Measurements from ENCODE around the gene HOXC6. TPM values are rescaled to one million over a fixed set of nuclear protein-coding genes. Genes with fewer than 3 reads are reported as not detected.

HOXC6 gene
- total and polyA plus RNA-seq, 9 donors, result 3.9 to 56.1 (median 23.3) TPM

DNA sequence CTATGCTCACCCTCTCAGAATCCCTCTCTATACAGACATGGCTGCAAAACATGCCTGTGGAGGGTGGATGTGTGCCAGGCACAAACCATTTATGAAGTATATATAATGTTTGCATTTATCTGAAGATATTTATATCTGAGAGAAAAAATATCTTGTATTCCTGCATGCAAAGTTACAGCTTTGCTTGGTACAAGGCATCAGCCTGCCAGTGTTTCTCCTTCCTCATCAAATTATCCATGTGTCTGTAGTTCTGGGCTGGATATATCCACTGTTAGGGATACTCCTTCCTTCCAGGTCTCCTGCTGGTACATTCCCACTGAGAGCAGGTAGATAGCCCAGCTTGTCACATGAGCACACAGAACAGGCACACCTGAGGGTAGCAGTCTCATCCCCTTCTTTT lies 37.4 kb downstream of the HOXC6 start:
- TF ChIP-seq POLR2A (IDR thresholded peaks at IDR 0.05) (no peak), EP300 (IDR thresholded peaks at IDR 0.05) (no peak)
- TF ChIP-seq, protein P1, sequence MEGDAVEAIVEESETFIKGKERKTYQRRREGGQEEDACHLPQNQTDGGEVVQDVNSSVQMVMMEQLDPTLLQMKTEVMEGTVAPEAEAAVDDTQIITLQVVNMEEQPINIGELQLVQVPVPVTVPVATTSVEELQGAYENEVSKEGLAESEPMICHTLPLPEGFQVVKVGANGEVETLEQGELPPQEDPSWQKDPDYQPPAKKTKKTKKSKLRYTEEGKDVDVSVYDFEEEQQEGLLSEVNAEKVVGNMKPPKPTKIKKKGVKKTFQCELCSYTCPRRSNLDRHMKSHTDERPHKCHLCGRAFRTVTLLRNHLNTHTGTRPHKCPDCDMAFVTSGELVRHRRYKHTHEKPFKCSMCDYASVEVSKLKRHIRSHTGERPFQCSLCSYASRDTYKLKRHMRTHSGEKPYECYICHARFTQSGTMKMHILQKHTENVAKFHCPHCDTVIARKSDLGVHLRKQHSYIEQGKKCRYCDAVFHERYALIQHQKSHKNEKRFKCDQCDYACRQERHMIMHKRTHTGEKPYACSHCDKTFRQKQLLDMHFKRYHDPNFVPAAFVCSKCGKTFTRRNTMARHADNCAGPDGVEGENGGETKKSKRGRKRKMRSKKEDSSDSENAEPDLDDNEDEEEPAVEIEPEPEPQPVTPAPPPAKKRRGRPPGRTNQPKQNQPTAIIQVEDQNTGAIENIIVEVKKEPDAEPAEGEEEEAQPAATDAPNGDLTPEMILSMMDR (IDR thresholded peaks at IDR 0.05), result no peak
- Histone ChIP-seq H3K36me3 (no peaks in the 10 kb centered on the region), H3K27me3 (no peaks in the 10 kb centered on the region), H3K27ac (no peak overlapping the region), H3K4me1 (ENCODE audit: insufficient read depth) (no peaks in the 10 kb centered on the region), H3K4me3 (no peak overlapping the region), H3K9me3 (no peaks in the 10 kb centered on the region)
- DNase-seq, result no peak
- intact Hi-C loops (cut with DNase I), result no loop called here

DNA sequence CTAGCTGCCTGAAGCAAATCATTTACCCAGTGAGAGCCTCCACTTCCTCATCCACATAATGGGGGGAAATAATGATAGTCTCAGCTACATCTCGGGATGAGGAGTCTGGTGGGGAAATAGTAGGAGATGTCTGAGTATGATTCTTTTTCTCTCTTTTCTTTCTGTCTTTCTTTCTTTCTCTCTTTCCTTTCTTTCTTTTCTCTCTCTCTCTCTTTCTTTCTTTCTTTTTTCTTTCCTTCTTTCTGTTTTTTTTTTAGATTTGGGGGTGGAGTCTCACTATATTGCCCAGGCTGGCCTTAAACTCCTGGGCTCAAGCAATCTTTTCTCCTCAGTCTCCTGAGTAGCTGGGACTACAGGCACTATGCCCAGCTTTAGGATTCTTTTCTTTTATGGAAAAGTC lies 38.2 kb downstream of the HOXC6 start:
- no peak for DNase-seq
- TF ChIP-seq EP300 (IDR thresholded peaks at IDR 0.05) (no peak), POLR2A (IDR thresholded peaks at IDR 0.05) (no peak)
- TF ChIP-seq, protein P1 (IDR thresholded peaks at IDR 0.05), result no peak
- Histone ChIP-seq H3K36me3 (no peaks in the 10 kb centered on the region), H3K4me3 (no peak overlapping the region), H3K9me3 (no peaks in the 10 kb centered on the region), H3K27me3 (no peaks in the 10 kb centered on the region), H3K27ac (no peak overlapping the region), H3K4me1 (ENCODE audit: insufficient read depth) (no peaks in the 10 kb centered on the region)
- 87 to 100% (median 94%) methylated on average over 1 of the region's 1 CpG for WGBS, 3 donors
- intact Hi-C loops (cut with DNase I), result no loop called here

DNA sequence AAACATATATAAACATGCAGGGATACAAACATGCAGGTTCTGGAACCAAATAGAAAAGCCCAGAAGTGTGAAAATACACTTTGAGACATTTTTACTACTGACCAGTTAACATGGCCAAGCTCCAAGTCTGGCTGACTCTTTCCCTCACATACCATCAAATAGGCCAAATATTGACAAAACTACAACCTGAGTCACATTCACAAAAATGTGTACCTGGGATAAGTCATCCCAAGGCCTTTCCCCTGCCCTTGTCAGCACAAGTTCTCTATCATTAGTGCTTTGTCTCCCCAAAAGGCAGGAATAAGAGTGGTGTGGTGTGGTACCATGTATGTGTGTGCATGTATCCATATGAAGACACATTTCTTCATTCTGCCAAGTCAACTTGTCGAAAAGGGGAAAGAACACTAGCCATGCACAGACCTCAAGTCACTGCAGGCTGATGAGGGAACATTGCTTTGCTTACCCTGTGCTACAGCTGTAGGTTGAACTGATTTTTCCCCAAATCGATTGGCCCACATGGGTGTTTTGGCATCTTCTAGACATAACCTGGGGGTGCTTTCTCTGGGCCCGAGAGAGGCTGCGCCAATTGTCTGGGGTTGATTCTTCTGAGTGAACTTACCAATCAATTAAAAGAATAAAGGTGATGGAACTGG lies 40.3 kb downstream of the HOXC6 start:
- 87 to 91% (median 90%) methylated on average over 4 of the region's 4 CpGs for whole genome bisulfite sequencing, 3 donors
- no peaks in the 10 kb centered on the region for H3K36me3 ChIP-seq
- TF ChIP-seq EP300 (IDR thresholded peaks at IDR 0.05) (no peak), POLR2A (IDR thresholded peaks at IDR 0.05) (no peak)
- TF ChIP-seq, protein P1 (IDR thresholded peaks at IDR 0.05), result no peak

DNA sequence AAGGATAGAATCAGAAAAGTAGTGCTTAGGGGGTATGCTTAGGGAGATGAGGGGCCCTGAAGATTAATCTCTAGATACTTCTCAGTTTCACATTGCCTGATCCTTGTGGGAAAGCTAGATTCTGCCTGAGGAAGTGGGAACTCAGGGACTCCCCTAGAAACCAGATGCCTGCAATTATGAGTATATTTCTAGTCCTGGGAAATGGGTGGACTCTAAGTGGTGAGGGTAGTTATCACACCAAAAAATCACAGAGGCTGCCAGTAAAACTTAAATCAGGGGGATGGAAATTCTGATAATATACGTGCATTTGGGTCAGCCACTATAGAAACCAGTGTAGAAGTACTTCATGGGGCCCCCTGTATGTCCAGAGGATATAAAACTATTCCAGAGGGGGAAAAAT lies 43.7 kb downstream of the HOXC6 start:
- intact Hi-C loops (cut with DNase I), result no loop called here
- WGBS, 3 donors, result 69 to 89% (median 84%) methylated on average over 1 of the region's 1 CpG
- H3K9me3 ChIP-seq, result no peaks in the 10 kb centered on the region
- TF ChIP-seq, protein P1 (IDR thresholded peaks at IDR 0.05), result no peak
- no peak for TF ChIP-seq POLR2A (IDR thresholded peaks at IDR 0.05)
- no peaks in the 10 kb centered on the region for H3K36me3 ChIP-seq
- H3K27me3 ChIP-seq, result no peaks in the 10 kb centered on the region
- H3K27ac ChIP-seq, result no peak overlapping the region
- no peaks in the 10 kb centered on the region for H3K4me1 ChIP-seq (ENCODE audit: insufficient read depth)
- H3K4me3 ChIP-seq, result no peak overlapping the region
- no peak for DNase-seq

More for the DNA sequence above, 40.3 kb downstream of the HOXC6 start:
- DNase-seq, result no peak
- H3K9me3 ChIP-seq, result no peaks in the 10 kb centered on the region
- no peak overlapping the region for H3K27ac ChIP-seq
- no peaks in the 10 kb centered on the region for H3K27me3 ChIP-seq
- intact Hi-C loops (cut with DNase I), result no loop called here
- no peak overlapping the region for H3K4me3 ChIP-seq
- no peaks in the 10 kb centered on the region for H3K4me1 ChIP-seq (ENCODE audit: insufficient read depth)
